BE2C (cell line): Measurements from ENCODE around the gene GGTLC2.

Experiments used
- DNase-seq: peaks from one replicate; pipeline ENCODE4 v3.0.0-alpha.2; 2020
- H3K27me3 ChIP-seq: fragments of 250-450 bp; sonication (Bioruptor Pico); 2 replicates; pipeline ENCODE4 v1.5.1; 2020; ENCODE audit warnings: mild to moderate bottlenecking
- H3K36me3 ChIP-seq: fragments of 250-450 bp; sonication (Bioruptor Pico); 2 replicates; pipeline ENCODE4 v1.5.1; 2020; ENCODE audit warnings: mild to moderate bottlenecking
- H3K4me1 ChIP-seq: fragments of 250-450 bp; sonication (Bioruptor Pico); 2 replicates; pipeline ENCODE4 v1.5.1; 2020
- H3K4me3 ChIP-seq: 2 replicates; pipeline ENCODE4 v1.5.1; 2011; ENCODE audit warnings: low read depth, low read length
- H3K9me3 ChIP-seq: fragments of 250-450 bp; sonication (Bioruptor Pico); 2 replicates; pipeline ENCODE4 v1.5.1; 2020
- TF ChIP-seq, protein P1 (sequence below): IDR thresholded peaks from 2 replicates; pipeline ENCODE4 v1.5.1; 2012; ENCODE audit warnings: mild to moderate bottlenecking, low read depth, low read length

The GGTLC2 gene

GRCh38 chr22:22693531-22693884 lies 49.1 kb downstream of the GGTLC2 start:
- no peak overlapping the region for H3K4me3 ChIP-seq
- no peaks in the 10 kb centered on the region for H3K9me3 ChIP-seq
- TF ChIP-seq, protein P1, sequence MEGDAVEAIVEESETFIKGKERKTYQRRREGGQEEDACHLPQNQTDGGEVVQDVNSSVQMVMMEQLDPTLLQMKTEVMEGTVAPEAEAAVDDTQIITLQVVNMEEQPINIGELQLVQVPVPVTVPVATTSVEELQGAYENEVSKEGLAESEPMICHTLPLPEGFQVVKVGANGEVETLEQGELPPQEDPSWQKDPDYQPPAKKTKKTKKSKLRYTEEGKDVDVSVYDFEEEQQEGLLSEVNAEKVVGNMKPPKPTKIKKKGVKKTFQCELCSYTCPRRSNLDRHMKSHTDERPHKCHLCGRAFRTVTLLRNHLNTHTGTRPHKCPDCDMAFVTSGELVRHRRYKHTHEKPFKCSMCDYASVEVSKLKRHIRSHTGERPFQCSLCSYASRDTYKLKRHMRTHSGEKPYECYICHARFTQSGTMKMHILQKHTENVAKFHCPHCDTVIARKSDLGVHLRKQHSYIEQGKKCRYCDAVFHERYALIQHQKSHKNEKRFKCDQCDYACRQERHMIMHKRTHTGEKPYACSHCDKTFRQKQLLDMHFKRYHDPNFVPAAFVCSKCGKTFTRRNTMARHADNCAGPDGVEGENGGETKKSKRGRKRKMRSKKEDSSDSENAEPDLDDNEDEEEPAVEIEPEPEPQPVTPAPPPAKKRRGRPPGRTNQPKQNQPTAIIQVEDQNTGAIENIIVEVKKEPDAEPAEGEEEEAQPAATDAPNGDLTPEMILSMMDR: no peak
- no peak for DNase-seq
- no peaks in the 10 kb centered on the region for H3K4me1 ChIP-seq
- H3K36me3 ChIP-seq: no peaks in the 10 kb centered on the region
- H3K27me3 ChIP-seq: no peaks in the 10 kb centered on the region

GRCh38 chr22:22694106-22694505 lies 49.7 kb downstream of the GGTLC2 start:
- no peaks in the 10 kb centered on the region for H3K36me3 ChIP-seq
- TF ChIP-seq, protein P1: no peak
- no peaks in the 10 kb centered on the region for H3K4me1 ChIP-seq
- no peak overlapping the region for H3K4me3 ChIP-seq
- no peaks in the 10 kb centered on the region for H3K9me3 ChIP-seq
- DNase-seq: no peak
- H3K27me3 ChIP-seq: no peaks in the 10 kb centered on the region

DNA sequence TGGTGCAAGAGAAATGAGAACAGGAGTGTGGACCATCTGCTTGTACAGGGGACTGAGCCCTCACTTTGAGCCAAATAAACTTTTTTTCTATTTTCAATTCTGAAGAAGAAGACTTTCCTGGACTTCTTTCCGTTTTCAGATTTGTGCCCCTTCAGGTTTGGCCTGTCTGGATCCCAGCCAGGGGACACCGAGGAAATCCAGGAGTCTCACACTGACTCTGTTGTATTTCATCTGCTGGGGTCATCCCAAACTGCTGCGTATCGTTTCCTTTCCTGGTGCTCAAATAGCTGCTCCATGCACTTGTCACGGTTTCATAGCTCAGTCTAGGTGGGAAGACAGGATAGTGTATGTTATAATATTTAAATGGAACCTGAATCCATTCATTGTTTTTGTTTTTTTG lies 51.7 kb downstream of the GGTLC2 start:
- no peak for DNase-seq
- no peak overlapping the region for H3K4me3 ChIP-seq
- no peaks in the 10 kb centered on the region for H3K36me3 ChIP-seq
- TF ChIP-seq, protein P1: no peak
- H3K9me3 ChIP-seq: no peaks in the 10 kb centered on the region
- H3K27me3 ChIP-seq: no peaks in the 10 kb centered on the region
- no peaks in the 10 kb centered on the region for H3K4me1 ChIP-seq
